WTC11 (cell line): ENCODE results near the gene SLC30A3.

Experiments used
- ATF1 ChIP-seq: sonication (generic); formaldehyde crosslinking; IDR thresholded peaks from 2 replicates; pipeline ENCODE4 v1.8.1; 2023; ENCODE audit warnings: mild to moderate bottlenecking, moderate library complexity, missing genetic modification reagents
- CREM ChIP-seq: sonication (generic); formaldehyde crosslinking; IDR thresholded peaks from 2 replicates; pipeline ENCODE4 v1.8.1; 2022; ENCODE audit warnings: mild to moderate bottlenecking, missing genetic modification reagents, moderate library complexity
- E2F4 ChIP-seq: sonication (generic); formaldehyde crosslinking; IDR thresholded peaks from 2 replicates; pipeline ENCODE4 v1.8.1; 2022; ENCODE audit warnings: low read depth, mild to moderate bottlenecking, moderate library complexity, missing genetic modification reagents, borderline replicate concordance
- ESRRA ChIP-seq: sonication (generic); formaldehyde crosslinking; IDR thresholded peaks from 2 replicates; pipeline ENCODE4 v1.8.1; 2022; ENCODE audit warnings: mild to moderate bottlenecking, missing genetic modification reagents, borderline replicate concordance
- FOXP1 ChIP-seq: sonication (generic); formaldehyde crosslinking; IDR thresholded peaks from 2 replicates; pipeline ENCODE4 v1.8.0; 2022; ENCODE audit warnings: missing genetic modification reagents, mild to moderate bottlenecking, moderate library complexity, borderline replicate concordance
- IRF1 ChIP-seq: sonication (generic); formaldehyde crosslinking; IDR thresholded peaks from 2 replicates; pipeline ENCODE4 v1.8.0; 2023; ENCODE audit warnings: missing genetic modification reagents
- RELA ChIP-seq: sonication (generic); formaldehyde crosslinking; IDR thresholded peaks from 2 replicates; pipeline ENCODE4 v1.8.1; 2022; ENCODE audit warnings: missing genetic modification reagents, mild to moderate bottlenecking, borderline replicate concordance
- SP1 ChIP-seq: sonication (generic); formaldehyde crosslinking; conservative IDR thresholded peaks from 2 replicates; pipeline ENCODE4 v1.8.1; 2022; ENCODE audit warnings: missing genetic modification reagents
- TP53 ChIP-seq: sonication (generic); formaldehyde crosslinking; IDR thresholded peaks from 2 replicates; pipeline ENCODE4 v1.8.1; 2023; ENCODE audit warnings: mild to moderate bottlenecking, missing genetic modification reagents
- ZNF396 ChIP-seq: fragments of 250-450 bp; sonication (Bioruptor Pico); IDR thresholded peaks from 2 replicates; pipeline ENCODE4 v1.8.0; 2021; ENCODE audit warnings: mild to moderate bottlenecking, moderate library complexity, borderline replicate concordance
- TF ChIP-seq, protein P1 (sequence below): fragments of 200-600 bp; IDR thresholded peaks from 2 replicates; pipeline ENCODE4 v1.8.0; 2022; ENCODE audit warnings: antibody characterized with exemption
- TF ChIP-seq, protein P2 (sequence below): sonication (generic); formaldehyde crosslinking; conservative IDR thresholded peaks from 2 replicates; pipeline ENCODE4 v1.8.1; 2023; ENCODE audit warnings: mild to moderate bottlenecking, low read depth, missing genetic modification reagents, moderate library complexity
- TF ChIP-seq, protein P3 (sequence below): sonication (generic); formaldehyde crosslinking; IDR thresholded peaks from 2 replicates; pipeline ENCODE4 v1.8.0; 2022; ENCODE audit warnings: mild to moderate bottlenecking, missing genetic modification reagents
- TF ChIP-seq, protein P4 (sequence below): sonication (generic); formaldehyde crosslinking; IDR thresholded peaks from 2 replicates; pipeline ENCODE4 v1.8.1; 2023; ENCODE audit warnings: mild to moderate bottlenecking, missing genetic modification reagents, moderate library complexity

GRCh38 chr2:27238976-27239375 lies 23.9 kb downstream of the SLC30A3 start:
- TF ChIP-seq, protein P1, sequence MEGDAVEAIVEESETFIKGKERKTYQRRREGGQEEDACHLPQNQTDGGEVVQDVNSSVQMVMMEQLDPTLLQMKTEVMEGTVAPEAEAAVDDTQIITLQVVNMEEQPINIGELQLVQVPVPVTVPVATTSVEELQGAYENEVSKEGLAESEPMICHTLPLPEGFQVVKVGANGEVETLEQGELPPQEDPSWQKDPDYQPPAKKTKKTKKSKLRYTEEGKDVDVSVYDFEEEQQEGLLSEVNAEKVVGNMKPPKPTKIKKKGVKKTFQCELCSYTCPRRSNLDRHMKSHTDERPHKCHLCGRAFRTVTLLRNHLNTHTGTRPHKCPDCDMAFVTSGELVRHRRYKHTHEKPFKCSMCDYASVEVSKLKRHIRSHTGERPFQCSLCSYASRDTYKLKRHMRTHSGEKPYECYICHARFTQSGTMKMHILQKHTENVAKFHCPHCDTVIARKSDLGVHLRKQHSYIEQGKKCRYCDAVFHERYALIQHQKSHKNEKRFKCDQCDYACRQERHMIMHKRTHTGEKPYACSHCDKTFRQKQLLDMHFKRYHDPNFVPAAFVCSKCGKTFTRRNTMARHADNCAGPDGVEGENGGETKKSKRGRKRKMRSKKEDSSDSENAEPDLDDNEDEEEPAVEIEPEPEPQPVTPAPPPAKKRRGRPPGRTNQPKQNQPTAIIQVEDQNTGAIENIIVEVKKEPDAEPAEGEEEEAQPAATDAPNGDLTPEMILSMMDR = no peak
- no peak for TF ChIP-seq IRF1 (CRISPR knock-in tag)
- no peak for TF ChIP-seq ESRRA (CRISPR knock-in tag)
- TF ChIP-seq, protein P2, sequence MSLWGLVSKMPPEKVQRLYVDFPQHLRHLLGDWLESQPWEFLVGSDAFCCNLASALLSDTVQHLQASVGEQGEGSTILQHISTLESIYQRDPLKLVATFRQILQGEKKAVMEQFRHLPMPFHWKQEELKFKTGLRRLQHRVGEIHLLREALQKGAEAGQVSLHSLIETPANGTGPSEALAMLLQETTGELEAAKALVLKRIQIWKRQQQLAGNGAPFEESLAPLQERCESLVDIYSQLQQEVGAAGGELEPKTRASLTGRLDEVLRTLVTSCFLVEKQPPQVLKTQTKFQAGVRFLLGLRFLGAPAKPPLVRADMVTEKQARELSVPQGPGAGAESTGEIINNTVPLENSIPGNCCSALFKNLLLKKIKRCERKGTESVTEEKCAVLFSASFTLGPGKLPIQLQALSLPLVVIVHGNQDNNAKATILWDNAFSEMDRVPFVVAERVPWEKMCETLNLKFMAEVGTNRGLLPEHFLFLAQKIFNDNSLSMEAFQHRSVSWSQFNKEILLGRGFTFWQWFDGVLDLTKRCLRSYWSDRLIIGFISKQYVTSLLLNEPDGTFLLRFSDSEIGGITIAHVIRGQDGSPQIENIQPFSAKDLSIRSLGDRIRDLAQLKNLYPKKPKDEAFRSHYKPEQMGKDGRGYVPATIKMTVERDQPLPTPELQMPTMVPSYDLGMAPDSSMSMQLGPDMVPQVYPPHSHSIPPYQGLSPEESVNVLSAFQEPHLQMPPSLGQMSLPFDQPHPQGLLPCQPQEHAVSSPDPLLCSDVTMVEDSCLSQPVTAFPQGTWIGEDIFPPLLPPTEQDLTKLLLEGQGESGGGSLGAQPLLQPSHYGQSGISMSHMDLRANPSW (CRISPR knock-in tag) = no peak
- TF ChIP-seq ATF1 (CRISPR knock-in tag) = no peak
- TF ChIP-seq, protein P3, sequence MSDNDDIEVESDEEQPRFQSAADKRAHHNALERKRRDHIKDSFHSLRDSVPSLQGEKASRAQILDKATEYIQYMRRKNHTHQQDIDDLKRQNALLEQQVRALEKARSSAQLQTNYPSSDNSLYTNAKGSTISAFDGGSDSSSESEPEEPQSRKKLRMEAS (CRISPR knock-in tag) = no peak
- TF ChIP-seq E2F4 = no peak
- TF ChIP-seq RELA (CRISPR knock-in tag) = no peak
- TF ChIP-seq CREM (CRISPR knock-in tag) = no peak
- no peak for TF ChIP-seq ZNF396
- TF ChIP-seq FOXP1 (CRISPR knock-in tag) = no peak
- no peak for TF ChIP-seq TP53 (CRISPR knock-in tag)
- TF ChIP-seq, protein P4, sequence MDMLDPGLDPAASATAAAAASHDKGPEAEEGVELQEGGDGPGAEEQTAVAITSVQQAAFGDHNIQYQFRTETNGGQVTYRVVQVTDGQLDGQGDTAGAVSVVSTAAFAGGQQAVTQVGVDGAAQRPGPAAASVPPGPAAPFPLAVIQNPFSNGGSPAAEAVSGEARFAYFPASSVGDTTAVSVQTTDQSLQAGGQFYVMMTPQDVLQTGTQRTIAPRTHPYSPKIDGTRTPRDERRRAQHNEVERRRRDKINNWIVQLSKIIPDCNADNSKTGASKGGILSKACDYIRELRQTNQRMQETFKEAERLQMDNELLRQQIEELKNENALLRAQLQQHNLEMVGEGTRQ (CRISPR knock-in tag) = no peak
- no peak for TF ChIP-seq SP1 (CRISPR knock-in tag)
